Stimulated activated memory B cell treated with anti-CD40 and anti-IgM and Interleukin-4, amounts not matched to agents 10 μg/mL and 1 μg/mL and 100 μg/mL, for 72 hours (primary cell): ENCODE results near the gene NKX6-2.
"Not testable (repeated sequence)": the region's sequence is repeated elsewhere in the genome, so short reads cannot be mapped to it uniquely, and the experiment has no call there.

Experiments used
- ATAC-seq: fragments of 150-1000 bp; cut with Tn5 transposase; 2 replicates; pipeline ENCODE4 v1.10.0; 2021
- H3K27ac Mint-ChIP-seq: one replicate; pipeline ENCODE4 v1.8.0; 2022; ENCODE audit warnings: mild to moderate bottlenecking, mixed read lengths
- H3K27me3 Mint-ChIP-seq: one replicate; pipeline ENCODE4 v1.8.0; 2022; ENCODE audit warnings: mixed read lengths
- H3K36me3 Mint-ChIP-seq: one replicate; pipeline ENCODE4 v1.8.0; 2022; ENCODE audit warnings: mixed read lengths
- H3K4me1 Mint-ChIP-seq: one replicate; pipeline ENCODE4 v1.8.0; 2022; ENCODE audit warnings: mixed read lengths
- H3K4me3 Mint-ChIP-seq: one replicate; pipeline ENCODE4 v1.8.0; 2022; ENCODE audit warnings: mild to moderate bottlenecking, moderate library complexity, mixed read lengths
- H3K9me3 Mint-ChIP-seq: one replicate; pipeline ENCODE4 v1.8.0; 2022; ENCODE audit warnings: mixed read lengths

The NKX6-2 gene

GRCh38 chr10:132792099-132792498, 6.2 kb upstream of the NKX6-2 start:
- not testable (repeated sequence) for H3K27ac Mint-ChIP-seq, ATAC-seq, H3K4me3 Mint-ChIP-seq, H3K9me3 Mint-ChIP-seq, H3K36me3 Mint-ChIP-seq, H3K4me1 Mint-ChIP-seq
- peaks cover 53% of the 10 kb centered on the region for H3K27me3 Mint-ChIP-seq

GRCh38 chr10:132790934-132791829, 5.2 kb upstream of the NKX6-2 start:
- no peak overlapping the region for H3K27ac Mint-ChIP-seq
- H3K4me1 Mint-ChIP-seq: no peaks in the 10 kb centered on the region
- H3K36me3 Mint-ChIP-seq: no peaks in the 10 kb centered on the region
- peaks cover 53% of the 10 kb centered on the region for H3K27me3 Mint-ChIP-seq
- no peaks in the 10 kb centered on the region for H3K9me3 Mint-ChIP-seq
- peak; percentile 7 for ATAC-seq
- no peak overlapping the region for H3K4me3 Mint-ChIP-seq

- H3K36me3 Mint-ChIP-seq: no peaks in the 10 kb centered on the region
- no peak for ATAC-seq
- no peak overlapping the region for H3K4me3 Mint-ChIP-seq
- no peak overlapping the region for H3K27ac Mint-ChIP-seq
- peaks cover 53% of the 10 kb centered on the region for H3K27me3 Mint-ChIP-seq
- no peaks in the 10 kb centered on the region for H3K4me1 Mint-ChIP-seq
- H3K9me3 Mint-ChIP-seq: no peaks in the 10 kb centered on the region
Observed at GRCh38 chr10:132790470-132790869, 4.5 kb upstream of the NKX6-2 start.

- Mint-ChIP-seq H3K9me3 (no peaks in the 10 kb centered on the region), H3K27me3 (peaks cover 49% of the 10 kb centered on the region), H3K36me3 (no peaks in the 10 kb centered on the region), H3K4me1 (no peaks in the 10 kb centered on the region), H3K4me3 (no peak overlapping the region), H3K27ac (no peak overlapping the region)
- ATAC-seq: no peak
Observed at GRCh38 chr10:132789659-132790148, 3.8 kb upstream of the NKX6-2 start.

GRCh38 chr10:132788831-132789219, 2.9 kb upstream of the NKX6-2 start:
- ATAC-seq: no peak
- H3K27ac Mint-ChIP-seq: no peak overlapping the region
- no peaks in the 10 kb centered on the region for H3K9me3 Mint-ChIP-seq
- H3K4me1 Mint-ChIP-seq: no peaks in the 10 kb centered on the region
- no peaks in the 10 kb centered on the region for H3K36me3 Mint-ChIP-seq
- no peak overlapping the region for H3K4me3 Mint-ChIP-seq
- peaks cover 40% of the 10 kb centered on the region for H3K27me3 Mint-ChIP-seq

GRCh38 chr10:132788180-132788830, 2.4 kb upstream of the NKX6-2 start:
- no peak for ATAC-seq
- H3K27ac Mint-ChIP-seq: no peak overlapping the region
- no peak overlapping the region for H3K4me3 Mint-ChIP-seq

GRCh38 chr10:132787495-132788179, 1.7 kb upstream of the NKX6-2 start:
- H3K27ac Mint-ChIP-seq: no peak overlapping the region
- H3K9me3 Mint-ChIP-seq: no peaks in the 10 kb centered on the region
- ATAC-seq: no peak
- H3K36me3 Mint-ChIP-seq: peaks cover 8% of the 10 kb centered on the region
- peaks cover 28% of the 10 kb centered on the region for H3K27me3 Mint-ChIP-seq
- H3K4me1 Mint-ChIP-seq: no peaks in the 10 kb centered on the region
- no peak overlapping the region for H3K4me3 Mint-ChIP-seq

More at GRCh38 chr10:132788180-132788830, 2.4 kb upstream of the NKX6-2 start:
- Mint-ChIP-seq H3K36me3 (peaks cover 2% of the 10 kb centered on the region), H3K9me3 (no peaks in the 10 kb centered on the region), H3K27me3 (peaks cover 35% of the 10 kb centered on the region), H3K4me1 (no peaks in the 10 kb centered on the region)

- ATAC-seq: no peak
- H3K36me3 Mint-ChIP-seq: peaks cover 15% of the 10 kb centered on the region
- no peak overlapping the region for H3K27ac Mint-ChIP-seq
- H3K27me3 Mint-ChIP-seq: peaks cover 27% of the 10 kb centered on the region
- H3K4me1 Mint-ChIP-seq: no peaks in the 10 kb centered on the region
- H3K9me3 Mint-ChIP-seq: no peaks in the 10 kb centered on the region
- H3K4me3 Mint-ChIP-seq: no peak overlapping the region
Observed at GRCh38 chr10:132786884-132787494, 1.0 kb upstream of the NKX6-2 start.

- Mint-ChIP-seq H3K36me3 (peaks cover 20% of the 10 kb centered on the region), H3K27me3 (peaks cover 27% of the 10 kb centered on the region), H3K4me3 (no peak overlapping the region), H3K9me3 (no peaks in the 10 kb centered on the region), H3K4me1 (no peaks in the 10 kb centered on the region), H3K27ac (no peak overlapping the region)
- ATAC-seq: no peak
Observed at GRCh38 chr10:132786476-132786883, 533 bp upstream of the NKX6-2 start.

- no peak for ATAC-seq
- no peak overlapping the region for H3K27ac Mint-ChIP-seq
- no peak overlapping the region for H3K4me3 Mint-ChIP-seq
- no peaks in the 10 kb centered on the region for H3K4me1 Mint-ChIP-seq
- no peaks in the 10 kb centered on the region for H3K9me3 Mint-ChIP-seq
- H3K27me3 Mint-ChIP-seq: peaks cover 15% of the 10 kb centered on the region
- H3K36me3 Mint-ChIP-seq: peaks cover 34% of the 10 kb centered on the region
Observed at GRCh38 chr10:132784866-132785722, 853 bp downstream of the NKX6-2 start.

GRCh38 chr10:132783940-132784865, 1.7 kb downstream of the NKX6-2 start:
- H3K9me3 Mint-ChIP-seq: no peaks in the 10 kb centered on the region
- no peak overlapping the region for H3K27ac Mint-ChIP-seq
- ATAC-seq: no peak
- peak overlapping the region; percentile 21 for H3K4me3 Mint-ChIP-seq
- no peaks in the 10 kb centered on the region for H3K4me1 Mint-ChIP-seq
- peaks cover 43% of the 10 kb centered on the region for H3K36me3 Mint-ChIP-seq
- H3K27me3 Mint-ChIP-seq: peaks cover 6% of the 10 kb centered on the region

GRCh38 chr10:132783165-132783939, 2.6 kb downstream of the NKX6-2 start:
- Mint-ChIP-seq H3K36me3 (peaks cover 51% of the 10 kb centered on the region), H3K4me1 (no peaks in the 10 kb centered on the region), H3K9me3 (no peaks in the 10 kb centered on the region), H3K27me3 (no peaks in the 10 kb centered on the region), H3K4me3 (no peak overlapping the region), H3K27ac (no peak overlapping the region)
- ATAC-seq: no peak

GRCh38 chr10:132781556-132781955, 4.4 kb downstream of the NKX6-2 start:
- Mint-ChIP-seq H3K36me3 (peaks cover 68% of the 10 kb centered on the region), H3K4me3 (no peak overlapping the region), H3K9me3 (no peaks in the 10 kb centered on the region), H3K27me3 (no peaks in the 10 kb centered on the region), H3K27ac (no peak overlapping the region), H3K4me1 (no peaks in the 10 kb centered on the region)
- ATAC-seq: no peak
